OCI-LY7 (cell line): ENCODE measurements around the gene PRTN3.

Experiments
- CTCF ChIP-seq: fragments of 200-600 bp; sonication (generic); conservative IDR thresholded peaks from 2 replicates; pipeline ENCODE4 v1.5.1; 2014; ENCODE audit warnings: mild to moderate bottlenecking, antibody characterized with exemption, low read length, moderate library complexity, mixed read lengths
- EZH2phosphoT487 ChIP-seq: fragments of 200-600 bp; sonication (generic); IDR thresholded peaks from 2 replicates; pipeline ENCODE4 v1.6.1; 2018; ENCODE audit warnings: low read depth, borderline replicate concordance, mild to moderate bottlenecking, mixed run types, antibody characterized with exemption, low read length, moderate library complexity, mixed read lengths

- TF ChIP-seq EZH2phosphoT487 (no peak), CTCF (no peak)
Measured at GRCh38 chr19:896999-897398, 56.2 kb downstream of the PRTN3 start.
